ENCODE results near the gene TMEM72.

GRCh38 chr10:44906486-44906885, 4.7 kb upstream of the TMEM72 start:
- TF ChIP-seq CTCF (IDR thresholded peaks at IDR 0.05; ENCODE audit: insufficient read depth, low read length, poor library complexity, severe bottlenecking) (no peak), EZH2phosphoT487 (conservative IDR thresholded peaks at IDR 0.05; ENCODE audit: low read length) (no peak)

Measured in SU-DHL-6 (cell line).